GM12878 (cell line): Measurements from ENCODE around the gene KAT2B. TPM values are rescaled to one million over a fixed set of nuclear protein-coding genes. Genes with fewer than 3 reads are reported as not detected.

ENCODE experiments used
- ATAC-seq: fragments of 200-7000 bp; cut with Tn5 transposase; 3 replicates; pipeline ENCODE4 v1.9.1; 2020; ENCODE audit warnings: mild to moderate bottlenecking, moderate library complexity
- BruUV-seq: library from RNA; stranded (reverse); fragments of 400-500 nt; replicated peaks from 2 replicates; lab custom pipeline; 2021; lab: Mats Ljungman, UMichigan
- CTCF ChIA-PET: fragments of 300-600 bp; sonication (Branson Sonifier 250); formaldehyde crosslinking; extraction: SDS; loops from one replicate; lab custom pipeline; 2021; ENCODE audit warnings: inconsistent platforms; lab: Yijun Ruan, JAX
- POLR2A ChIA-PET: fragments of 350-600 bp; formaldehyde crosslinking; extraction: SDS; loops from one replicate; lab custom pipeline; 2021; ENCODE audit warnings: inconsistent platforms; lab: Charles Lee
- RAD21 ChIA-PET: fragments of 300-600 bp; sonication (Branson Sonifier 250); formaldehyde crosslinking; loops from one replicate; lab custom pipeline; 2023; ENCODE audit warnings: antibody characterized with exemption; ENCODE audit not compliant: unreplicated experiment; lab: Charles Lee
- SMC1A ChIA-PET: fragments of 300-600 bp; sonication (Branson Sonifier 250); formaldehyde crosslinking; loops from one replicate; lab custom pipeline; 2023; ENCODE audit not compliant: unreplicated experiment, uncharacterized antibody; lab: Charles Lee
- DNase-seq: peaks from one replicate; pipeline ENCODE4 v3.0.0-alpha.2; 2011; ENCODE audit warnings: low read depth, low spot score
- FAIRE-seq: peaks from 3 replicates; lab custom pipeline; 2011; peaks lifted over from hg19 to GRCh38; lab: Jason Lieb, UNC
- H2AFZ ChIP-seq: 2 replicates; pipeline ENCODE4 v1.6.0; 2011; ENCODE audit warnings: low read depth, low read length, control low read depth; ENCODE audit not compliant: control insufficient read depth
- H3K27ac ChIP-seq: 2 replicates; pipeline ENCODE4 v1.5.1; 2011; ENCODE audit warnings: control low read depth; ENCODE audit not compliant: control insufficient read depth, insufficient read depth
- H3K27me3 ChIP-seq, 2 experiments: replicated peaks in 1 of 2; 2 replicates each; pipeline versions ENCODE4 v1.6.0 to v1.6.1; 2011; ENCODE audit warnings: low read length in 1 of 2; ENCODE audit not compliant: control insufficient read depth in 2 of 2, insufficient read depth in 2 of 2
- H3K36me3 ChIP-seq, 2 experiments: 2 replicates each; pipeline ENCODE4 v1.5.1; 2011; ENCODE audit warnings: low read length in 1 of 2; ENCODE audit not compliant: control insufficient read depth in 2 of 2, insufficient read depth in 2 of 2
- H3K4me1 ChIP-seq: 2 replicates; pipeline ENCODE4 v1.6.1; 2011; ENCODE audit warnings: mild to moderate bottlenecking, low read length, moderate library complexity, mixed read lengths; ENCODE audit not compliant: control insufficient read depth, insufficient read depth
- H3K4me2 ChIP-seq: 2 replicates; pipeline ENCODE4 v1.6.0; 2011; ENCODE audit warnings: control low read depth; ENCODE audit not compliant: control insufficient read depth, insufficient read depth
- H3K4me3 ChIP-seq: fragments of 200-600 bp; sonication (generic); 2 replicates; pipeline ENCODE4 v1.5.1; 2016
- H3K79me2 ChIP-seq: 2 replicates; pipeline ENCODE4 v1.6.0; 2011; ENCODE audit warnings: low read length; ENCODE audit not compliant: control insufficient read depth, insufficient read depth
- H3K9ac ChIP-seq: 2 replicates; pipeline ENCODE4 v1.8.0; 2011; ENCODE audit warnings: low read length, control low read depth, mixed read lengths; ENCODE audit not compliant: control insufficient read depth, insufficient read depth
- H3K9me3 ChIP-seq: replicated peaks from 3 replicates; pipeline ENCODE4 v1.5.1; 2011; ENCODE audit warnings: mild to moderate bottlenecking, low read length; ENCODE audit not compliant: control insufficient read depth, insufficient read depth
- H4K20me1 ChIP-seq: 2 replicates; pipeline ENCODE4 v1.6.0; 2011; ENCODE audit not compliant: control insufficient read depth, insufficient read depth
- JUNB ChIP-seq: IDR thresholded peaks from 2 replicates; pipeline ENCODE4 v1.6.1; 2016; ENCODE audit warnings: antibody characterized with exemption, mild to moderate bottlenecking
- NBN ChIP-seq: fragments of 450-650 bp; IDR thresholded peaks from 2 replicates; pipeline ENCODE4 v1.6.1; 2016
- USF1 ChIP-seq: IDR thresholded peaks from 2 replicates; pipeline ENCODE4 v1.6.1; 2011; ENCODE audit warnings: borderline replicate concordance, low read depth, mild to moderate bottlenecking, moderate library complexity, mixed read lengths, low read length; ENCODE audit not compliant: insufficient read depth; ENCODE audit errors: extremely low read length
- ZBTB33 ChIP-seq: fragments of 450-650 bp; IDR thresholded peaks from 2 replicates; pipeline ENCODE4 v1.6.1; 2017; ENCODE audit warnings: mild to moderate bottlenecking
- ZNF274 ChIP-seq: IDR thresholded peaks from one replicate; pipeline ENCODE4 v1.8.0; 2011; ENCODE audit not compliant: insufficient read length, insufficient read depth
- ZNF592 ChIP-seq: fragments of 450-650 bp; IDR thresholded peaks from 2 replicates; pipeline ENCODE4 v1.6.1; 2017; ENCODE audit warnings: mild to moderate bottlenecking, moderate library complexity
- ZNF622 ChIP-seq: fragments of 450-650 bp; IDR thresholded peaks from 2 replicates; pipeline ENCODE4 v1.6.1; 2017; ENCODE audit warnings: mild to moderate bottlenecking, inconsistent platforms
- WGBS: methylation state at CpG from one replicate; pipeline ENCODE4 v1.1.6; 2016; ENCODE audit warnings: low lambda C conversion rate; ENCODE audit not compliant: insufficient replicate concordance, insufficient coverage; ENCODE audit errors: missing lambda C conversion rate; 5-methylcytosine and 5-hydroxymethylcytosine counted together
- in situ Hi-C: fragments of 300-500 bp; cut with MboI; formaldehyde crosslinking; loops from 9 replicates; pipeline ENCODE4 v1.14.3; 2018; ENCODE audit warnings: mixed read lengths
- intact Hi-C: fragments of 100-400 bp; cut with micrococcal nuclease; formaldehyde crosslinking; loops from one replicate; pipeline ENCODE4 v1.14.2; 2022; ENCODE audit not compliant: unreplicated experiment
- polyA plus RNA-seq, 11 experiments: library from polyadenylated mRNA; depleted of rRNA in 4 of 11; unstranded in 6 of 11; stranded (reverse) in 5 of 11; fragments of >200 nt; fragmentation: Nextera tagmentation in 4 of 11; fragmentation: Illumina TruSeq in 1 of 11; extraction: Ambion mirVana in 4 of 11; extraction: Trizol in 1 of 11; gene quantifications; 1 replicate in 1 of 11; 2 replicates in 10 of 11; pipeline versions ENCODE4 v1.2.1 to v1.2.3, GENCODE V29; 2011 to 2016; ENCODE audit warnings: inconsistent platforms in 2 of 11, missing spikeins in 2 of 11, low read depth in 1 of 11
- total RNA-seq, 4 experiments: library from RNA; depleted of rRNA in 3 of 4; stranded (reverse); fragments of >200 nt in 3 of 4; fragmentation: Illumina TruSeq in 1 of 4; extraction: Trizol in 1 of 4; gene quantifications; 2 replicates each; pipeline versions ENCODE4 v1.2.1 to v1.2.3, GENCODE V29; 2013 to 2021
- TF ChIP-seq, protein P1 (sequence below): IDR thresholded peaks from 2 replicates; pipeline ENCODE4 v1.6.1; 2012; ENCODE audit warnings: low read length, inconsistent platforms

KAT2B gene
- total and polyA plus RNA-seq, 10 of the 15 experiments (the other 5 are each of a cell fraction or from before 2014, with no cell fraction given), result 2.9 to 15.2 (median 10.2) TPM

DNA sequence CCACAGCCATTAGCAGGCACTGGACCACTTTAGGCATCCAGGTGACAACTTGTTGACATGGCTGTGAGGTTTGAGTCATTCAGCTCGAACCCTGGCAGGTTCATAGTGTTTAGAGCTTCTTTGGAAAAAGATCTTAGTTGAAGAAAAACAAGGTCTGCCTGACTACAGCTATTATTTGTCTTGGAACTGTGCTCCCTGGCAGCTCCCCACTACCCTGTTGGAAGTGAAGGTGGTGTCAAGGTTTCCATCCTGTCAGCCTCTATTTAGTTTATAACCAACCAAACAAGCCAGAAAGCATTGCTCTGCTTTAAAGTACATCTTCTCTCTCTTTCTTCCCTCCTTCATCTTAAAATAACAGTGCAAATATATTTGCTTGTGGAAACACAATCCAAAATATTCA, 56.8 kb downstream of the KAT2B start:
- H3K9ac ChIP-seq, result no peak overlapping the region
- no TSS peak for BruUV-seq
- ChIA-PET SMC1A (interaction anchor here (0.9 to 1.8 kb wide), 5 partner anchors 10 to 72 kb away, joined by 3 to 6 read pairs (median 3); no protein-coding TSS in a partner anchor), POLR2A (no interaction called here), CTCF (no interaction called here), RAD21 (no interaction called here)
- H2AFZ ChIP-seq, result no peak overlapping the region
- no peaks in the 10 kb centered on the region for H3K4me1 ChIP-seq
- 0 out of 4 replicates have a peak, but pooled peaks cover 0 to 3% of the 10 kb centered on the region in 2 experiments for H3K36me3 ChIP-seq
- in situ Hi-C loops, result no loop called here
- WGBS, result 59% methylated on average over 1 of the region's 1 CpG
- no peaks in the 10 kb centered on the region for H3K79me2 ChIP-seq
- H3K27me3 ChIP-seq, result no peaks in the 10 kb centered on the region
- DNase-seq (no peak), ATAC-seq (no peak), FAIRE-seq (no peak)
- TF ChIP-seq NBN (no peak), JUNB (no peak), ZNF274 (no peak), USF1 (no peak), ZNF622 (no peak)
- no peaks in the 10 kb centered on the region for H4K20me1 ChIP-seq
- no peak overlapping the region for H3K27ac ChIP-seq
- H3K4me3 ChIP-seq, result no peak overlapping the region
- intact Hi-C loops, result no loop called here
- no peak overlapping the region for H3K4me2 ChIP-seq
- no peaks in the 10 kb centered on the region for H3K9me3 ChIP-seq

DNA sequence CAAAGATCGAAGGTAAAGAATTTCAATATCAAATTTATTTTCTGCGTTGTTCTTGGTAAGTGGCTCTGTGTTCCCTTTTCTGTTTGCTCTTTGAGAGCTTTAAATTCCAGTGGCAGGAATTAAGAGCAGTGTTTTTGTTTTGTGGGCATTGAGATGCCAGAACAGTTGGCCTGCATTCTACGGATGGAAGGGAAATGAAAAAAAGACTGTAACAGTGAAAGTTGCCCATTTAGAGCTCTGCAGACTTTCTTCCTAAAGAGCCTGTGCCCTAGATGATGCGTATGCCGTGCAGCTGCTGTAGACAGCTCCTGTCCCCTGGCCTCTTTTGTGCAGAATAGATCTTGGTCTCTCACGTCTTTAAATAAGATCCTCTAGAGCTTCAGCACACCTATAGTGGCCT, 58.8 kb downstream of the KAT2B start:
- H3K79me2 ChIP-seq, result no peaks in the 10 kb centered on the region
- 84% methylated on average over 6 of the region's 6 CpGs for WGBS
- no peak overlapping the region for H2AFZ ChIP-seq
- no peaks in the 10 kb centered on the region for H4K20me1 ChIP-seq
- H3K27ac ChIP-seq, result no peak overlapping the region
- no peak overlapping the region for H3K4me3 ChIP-seq
- H3K9me3 ChIP-seq, result no peaks in the 10 kb centered on the region
- no TSS peak for BruUV-seq
- intact Hi-C loops (no loop called here), in situ Hi-C loops (no loop called here)
- POLR2A ChIA-PET, result no interaction called here
- CTCF ChIA-PET, result interaction anchor here (0.6 to 1.6 kb wide), 2 partner anchors 9 to 13 kb away, joined by 3 to 5 read pairs; no protein-coding TSS in a partner anchor
- 0 out of 4 replicates have a peak, but pooled peaks cover 0 to 3% of the 10 kb centered on the region in 2 experiments for H3K36me3 ChIP-seq
- FAIRE-seq, result no peak
- H3K4me1 ChIP-seq, result no peaks in the 10 kb centered on the region
- ATAC-seq, result no peak
- no peak overlapping the region for H3K9ac ChIP-seq
- SMC1A ChIA-PET, result no interaction called here
- H3K27me3 ChIP-seq, result no peaks in the 10 kb centered on the region
- no peak for DNase-seq
- H3K4me2 ChIP-seq, result no peak overlapping the region
- RAD21 ChIA-PET, result no interaction called here
- no peak for TF ChIP-seq ZNF592
- TF ChIP-seq ZNF274, result no peak
- no peak for TF ChIP-seq ZBTB33
- TF ChIP-seq, protein P1, sequence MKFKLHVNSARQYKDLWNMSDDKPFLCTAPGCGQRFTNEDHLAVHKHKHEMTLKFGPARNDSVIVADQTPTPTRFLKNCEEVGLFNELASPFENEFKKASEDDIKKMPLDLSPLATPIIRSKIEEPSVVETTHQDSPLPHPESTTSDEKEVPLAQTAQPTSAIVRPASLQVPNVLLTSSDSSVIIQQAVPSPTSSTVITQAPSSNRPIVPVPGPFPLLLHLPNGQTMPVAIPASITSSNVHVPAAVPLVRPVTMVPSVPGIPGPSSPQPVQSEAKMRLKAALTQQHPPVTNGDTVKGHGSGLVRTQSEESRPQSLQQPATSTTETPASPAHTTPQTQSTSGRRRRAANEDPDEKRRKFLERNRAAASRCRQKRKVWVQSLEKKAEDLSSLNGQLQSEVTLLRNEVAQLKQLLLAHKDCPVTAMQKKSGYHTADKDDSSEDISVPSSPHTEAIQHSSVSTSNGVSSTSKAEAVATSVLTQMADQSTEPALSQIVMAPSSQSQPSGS, result no peak
